Measurements from ENCODE around the gene MED15. TPM values are rescaled to one million over a fixed set of nuclear protein-coding genes. Genes with fewer than 3 reads are reported as not detected.

MED15 gene
- total RNA-seq, 4 donors from 2014 or later, result 35.1 to 88.9 (median 49.9) TPM

DNA sequence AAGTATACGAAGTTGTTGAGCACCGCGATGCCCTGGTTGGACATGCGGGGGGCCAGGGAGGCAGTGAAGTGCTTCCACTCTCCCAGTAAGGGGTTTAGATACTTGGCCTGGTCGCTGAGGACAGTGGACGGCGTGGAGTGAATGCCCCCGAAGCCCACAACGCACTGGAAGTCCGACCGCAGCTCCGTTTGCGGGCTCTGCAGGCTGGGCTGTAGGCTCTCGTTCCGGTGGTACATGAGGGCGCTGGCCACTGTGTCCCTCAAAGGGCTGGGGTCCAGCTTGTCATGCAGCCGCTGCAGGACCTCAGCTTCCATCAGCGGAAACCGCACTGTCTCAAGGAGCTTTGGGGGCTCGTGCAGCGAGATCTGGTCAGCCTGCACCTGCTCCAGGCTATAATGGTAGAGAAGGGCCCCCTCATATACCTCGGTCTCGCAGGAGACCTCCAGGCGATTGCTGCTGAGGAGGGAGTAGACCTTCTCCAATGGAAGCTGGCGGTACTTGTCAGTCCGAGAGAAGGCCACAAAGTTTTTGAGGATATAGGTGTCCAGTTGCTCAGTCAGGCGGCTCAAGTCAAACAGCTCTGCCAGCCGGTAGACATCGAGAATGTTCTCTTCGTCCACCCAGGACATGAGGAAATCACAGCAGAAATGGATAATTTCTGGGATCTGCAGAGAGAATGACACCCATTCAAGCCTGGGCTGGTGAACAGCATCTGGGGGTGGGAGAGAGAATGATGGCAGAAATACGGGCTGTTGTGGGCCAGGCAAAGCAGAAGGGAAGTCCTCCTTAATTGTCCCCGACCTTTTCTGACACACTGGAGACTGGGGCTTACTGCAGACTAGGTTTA lies 42.3 kb upstream of the MED15 start:
- TF ChIP-seq, protein P1, sequence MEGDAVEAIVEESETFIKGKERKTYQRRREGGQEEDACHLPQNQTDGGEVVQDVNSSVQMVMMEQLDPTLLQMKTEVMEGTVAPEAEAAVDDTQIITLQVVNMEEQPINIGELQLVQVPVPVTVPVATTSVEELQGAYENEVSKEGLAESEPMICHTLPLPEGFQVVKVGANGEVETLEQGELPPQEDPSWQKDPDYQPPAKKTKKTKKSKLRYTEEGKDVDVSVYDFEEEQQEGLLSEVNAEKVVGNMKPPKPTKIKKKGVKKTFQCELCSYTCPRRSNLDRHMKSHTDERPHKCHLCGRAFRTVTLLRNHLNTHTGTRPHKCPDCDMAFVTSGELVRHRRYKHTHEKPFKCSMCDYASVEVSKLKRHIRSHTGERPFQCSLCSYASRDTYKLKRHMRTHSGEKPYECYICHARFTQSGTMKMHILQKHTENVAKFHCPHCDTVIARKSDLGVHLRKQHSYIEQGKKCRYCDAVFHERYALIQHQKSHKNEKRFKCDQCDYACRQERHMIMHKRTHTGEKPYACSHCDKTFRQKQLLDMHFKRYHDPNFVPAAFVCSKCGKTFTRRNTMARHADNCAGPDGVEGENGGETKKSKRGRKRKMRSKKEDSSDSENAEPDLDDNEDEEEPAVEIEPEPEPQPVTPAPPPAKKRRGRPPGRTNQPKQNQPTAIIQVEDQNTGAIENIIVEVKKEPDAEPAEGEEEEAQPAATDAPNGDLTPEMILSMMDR (IDR thresholded peaks at IDR 0.05; ENCODE audit: low read depth), result no peak

GRCh38 chr22:20465759-20466077 lies 41.7 kb upstream of the MED15 start:
- TF ChIP-seq, protein P1 (IDR thresholded peaks at IDR 0.05; ENCODE audit: low read depth), result no peak

DNA sequence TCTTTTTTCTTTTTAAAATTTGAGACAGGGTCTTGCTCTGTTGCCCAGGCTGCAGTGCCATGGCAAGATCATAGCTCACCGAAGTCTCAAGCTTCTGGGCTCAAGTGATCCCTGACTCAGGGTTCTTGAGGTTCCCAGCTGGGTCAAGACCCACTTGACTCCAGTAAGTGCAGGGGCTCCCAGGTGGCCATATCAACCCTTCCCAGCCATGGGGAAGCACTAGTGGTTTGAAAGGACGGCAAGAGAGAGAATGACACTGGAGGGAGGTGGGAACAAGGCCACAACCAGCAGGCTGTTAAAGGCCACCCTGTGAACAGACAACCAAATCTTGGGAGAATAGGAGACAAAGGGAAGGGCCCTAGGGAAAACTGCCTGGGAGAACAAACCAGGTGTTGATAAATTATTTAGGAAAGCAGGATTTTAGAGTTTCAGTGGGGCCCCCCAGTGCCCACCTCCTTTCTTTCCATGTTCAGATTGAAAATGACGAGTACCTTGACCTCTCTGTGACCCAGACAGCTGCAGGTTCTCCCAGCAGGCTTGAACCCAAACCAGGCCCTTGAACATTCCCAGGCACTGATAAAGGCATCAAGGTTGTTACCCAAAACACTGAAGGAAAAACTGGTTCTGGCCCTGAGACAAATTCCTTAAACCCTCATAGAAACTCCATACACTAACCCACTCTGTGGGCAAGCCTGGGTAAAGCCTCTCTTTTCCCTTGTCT lies 40.6 kb upstream of the MED15 start:
- TF ChIP-seq, protein P1 (IDR thresholded peaks at IDR 0.05; ENCODE audit: low read depth), result no peak

GRCh38 chr22:20469110-20469868 lies 38.1 kb upstream of the MED15 start:
- TF ChIP-seq, protein P1 (IDR thresholded peaks at IDR 0.05; ENCODE audit: low read depth), result no peak

DNA sequence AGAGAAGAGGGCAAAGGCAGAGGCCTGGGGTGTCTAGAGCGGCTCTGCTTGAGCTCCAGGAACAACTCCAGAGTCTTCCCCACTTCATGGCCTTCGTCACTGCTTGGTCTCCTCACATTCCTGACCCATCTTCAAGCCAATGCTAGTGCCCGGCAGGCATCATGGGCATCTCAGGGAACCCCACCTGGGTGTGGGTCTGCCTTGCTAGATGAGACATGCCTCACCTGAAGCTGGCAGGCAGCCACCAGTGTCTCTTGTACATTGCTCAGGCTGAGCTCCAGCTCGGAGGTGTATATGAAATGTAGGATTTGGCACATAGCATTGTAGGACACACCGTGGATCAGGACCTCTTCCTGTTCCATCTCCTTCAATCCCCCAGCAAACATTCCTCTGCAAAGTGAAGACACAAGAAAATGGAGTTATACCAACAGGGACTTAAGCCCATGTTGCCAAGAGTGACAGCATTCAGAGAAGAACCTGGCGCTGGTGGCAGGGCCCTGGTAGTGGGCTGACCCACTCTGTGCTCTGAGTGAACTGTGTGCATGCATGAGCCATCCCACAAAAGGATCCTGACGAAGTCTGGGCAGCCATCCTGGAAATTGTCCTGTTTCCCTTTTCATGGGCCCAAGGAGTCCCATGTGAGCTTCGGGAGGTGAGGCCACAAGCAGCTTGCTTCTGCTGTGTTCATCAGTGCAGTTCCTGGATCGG lies 36.1 kb upstream of the MED15 start:
- TF ChIP-seq, protein P1 (IDR thresholded peaks at IDR 0.05; ENCODE audit: low read depth), result no peak

DNA sequence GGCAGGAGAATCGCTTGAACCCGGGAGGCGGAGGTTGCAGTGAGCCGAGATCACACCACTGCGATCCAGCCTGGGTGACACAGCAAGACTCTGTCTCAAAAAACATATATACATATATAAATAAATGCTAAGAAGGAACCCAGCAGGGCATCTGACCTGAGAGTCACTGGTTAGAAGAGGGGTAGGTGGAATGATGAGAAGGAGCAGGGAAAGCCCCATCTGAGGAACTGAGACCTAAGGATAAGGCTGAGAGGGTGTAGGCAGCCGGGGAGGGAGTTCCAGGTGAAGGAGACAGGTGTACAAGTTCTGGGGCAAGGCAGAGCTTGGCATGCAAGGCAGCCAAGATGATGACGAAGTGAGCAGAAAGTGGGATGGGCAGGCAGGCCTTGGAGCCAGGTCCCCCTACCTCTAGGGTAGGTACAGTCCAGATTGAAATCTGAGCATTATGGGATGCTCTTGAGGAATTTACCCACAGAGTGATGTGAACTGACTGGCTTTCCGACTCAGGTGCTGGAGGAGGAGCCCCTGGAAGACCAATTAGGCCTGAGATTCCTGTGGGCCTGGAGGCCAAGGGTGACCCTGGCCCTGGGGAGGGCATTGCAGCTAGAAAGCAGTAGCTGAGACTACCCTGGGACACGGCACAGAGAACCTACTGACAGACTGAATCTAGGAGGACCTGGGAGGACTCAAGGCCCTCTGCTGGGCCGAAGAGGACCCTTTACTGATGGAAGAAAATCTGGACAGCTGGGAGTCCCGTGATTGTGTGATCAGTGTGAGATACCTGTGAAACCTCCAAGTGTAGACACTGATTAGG lies 34.6 kb upstream of the MED15 start:
- TF ChIP-seq, protein P1 (IDR thresholded peaks at IDR 0.05; ENCODE audit: low read depth), result no peak
